GM19372 (cell line): ENCODE data around the gene NOTCH1.

Experiments used
- ATAC-seq: cut with Tn5 transposase; IDR thresholded peaks from one replicate; pipeline ENCODE4 v1.9.1; 2021; ENCODE audit warnings: mild to moderate bottlenecking, low read depth, moderate library complexity; ENCODE audit not compliant: unreplicated experiment

The NOTCH1 gene

GRCh38 chr9:136536051-136536720, 9.7 kb downstream of the NOTCH1 start:
- no peak for ATAC-seq

GRCh38 chr9:136535070-136535469, 10.8 kb downstream of the NOTCH1 start:
- ATAC-seq: no peak

GRCh38 chr9:136534366-136534765, 11.5 kb downstream of the NOTCH1 start:
- no peak for ATAC-seq

- no peak for ATAC-seq
Measured at GRCh38 chr9:136533775-136534157, 12.1 kb downstream of the NOTCH1 start.

DNA sequence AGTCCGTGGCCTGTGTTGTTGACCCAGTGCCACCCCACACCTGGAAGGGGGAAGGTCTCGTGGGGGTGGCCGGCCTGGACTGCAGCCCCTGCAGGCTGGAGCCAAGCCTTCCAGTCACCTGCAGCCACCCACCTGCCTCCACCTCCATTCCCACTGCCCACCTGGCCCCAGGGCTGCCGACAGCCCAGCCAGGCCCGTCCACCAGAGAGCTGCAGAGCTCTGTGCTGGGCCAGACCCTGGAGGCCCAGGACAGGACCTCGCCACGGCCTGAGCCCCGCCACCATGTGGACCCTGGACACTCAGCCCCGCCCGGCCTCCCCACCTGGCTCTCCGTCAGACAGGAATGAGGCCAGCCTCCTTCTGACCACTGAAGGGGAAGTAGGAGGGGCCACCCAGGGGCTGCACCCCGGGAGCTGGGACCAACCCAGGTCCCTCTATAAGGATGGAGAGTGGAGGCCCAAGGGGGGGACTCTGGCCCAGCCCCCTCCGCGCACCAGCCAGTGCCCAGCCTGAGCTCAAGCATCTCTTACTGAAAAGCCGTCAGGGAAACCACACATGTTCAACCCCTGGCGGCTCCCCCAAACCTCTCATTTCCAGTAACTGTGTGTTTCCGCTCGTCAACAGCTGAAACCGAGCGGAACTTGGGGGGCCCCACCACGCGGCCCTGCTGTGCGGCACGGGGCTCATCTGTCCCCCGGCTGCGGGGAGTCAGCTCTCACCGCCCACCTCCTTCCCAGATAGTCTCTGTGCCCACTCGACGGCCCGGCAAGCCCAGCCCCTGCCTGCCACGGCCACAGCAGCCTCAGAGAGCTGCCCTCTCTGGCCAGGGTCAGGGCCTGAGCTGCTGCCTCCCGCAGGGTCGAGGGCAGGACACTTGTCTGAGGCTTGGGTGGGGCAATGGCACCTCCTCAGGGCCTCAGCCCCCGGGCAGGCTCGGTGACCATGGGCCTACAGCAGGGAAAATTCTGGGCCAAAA, 12.8 kb downstream of the NOTCH1 start:
- ATAC-seq: no peak

- no peak for ATAC-seq
Measured at GRCh38 chr9:136531904-136532798, 13.7 kb downstream of the NOTCH1 start.

DNA sequence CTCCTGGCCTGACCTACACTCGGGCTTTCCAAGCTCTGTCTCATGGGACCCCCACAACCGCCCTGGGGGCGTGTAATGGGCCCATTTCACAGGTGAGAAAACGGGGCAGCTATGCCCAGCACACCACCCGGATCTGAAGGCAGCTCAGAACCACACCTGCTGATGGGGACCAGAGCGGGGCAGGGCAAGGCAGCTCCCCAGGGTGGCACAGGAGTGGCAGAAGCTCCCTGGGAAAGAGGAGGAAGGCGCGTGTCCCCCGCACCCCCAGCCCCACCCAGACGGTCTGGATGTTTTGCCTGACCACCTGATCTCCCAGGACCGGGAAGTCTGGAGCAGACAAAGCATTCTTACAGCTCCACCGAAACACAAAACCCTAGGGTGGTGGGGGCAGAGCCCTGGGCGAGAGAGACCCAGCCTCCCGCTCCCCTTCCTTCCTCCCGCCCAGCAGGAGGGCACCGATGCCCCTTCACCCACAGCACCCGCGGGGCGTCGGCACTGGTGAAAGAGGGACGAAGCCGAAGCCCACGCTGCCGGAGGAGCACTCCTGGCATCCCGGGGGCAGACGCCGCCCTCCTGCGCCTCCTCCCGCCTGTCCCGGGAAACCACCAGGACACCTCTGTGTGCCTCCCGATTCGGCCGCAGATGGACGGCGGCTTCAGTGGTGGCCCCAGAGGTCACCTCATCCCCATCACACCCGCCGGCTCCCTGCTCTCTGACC, 14.5 kb downstream of the NOTCH1 start:
- no peak for ATAC-seq

GRCh38 chr9:136530461-136531089, 15.3 kb downstream of the NOTCH1 start:
- ATAC-seq: no peak

DNA sequence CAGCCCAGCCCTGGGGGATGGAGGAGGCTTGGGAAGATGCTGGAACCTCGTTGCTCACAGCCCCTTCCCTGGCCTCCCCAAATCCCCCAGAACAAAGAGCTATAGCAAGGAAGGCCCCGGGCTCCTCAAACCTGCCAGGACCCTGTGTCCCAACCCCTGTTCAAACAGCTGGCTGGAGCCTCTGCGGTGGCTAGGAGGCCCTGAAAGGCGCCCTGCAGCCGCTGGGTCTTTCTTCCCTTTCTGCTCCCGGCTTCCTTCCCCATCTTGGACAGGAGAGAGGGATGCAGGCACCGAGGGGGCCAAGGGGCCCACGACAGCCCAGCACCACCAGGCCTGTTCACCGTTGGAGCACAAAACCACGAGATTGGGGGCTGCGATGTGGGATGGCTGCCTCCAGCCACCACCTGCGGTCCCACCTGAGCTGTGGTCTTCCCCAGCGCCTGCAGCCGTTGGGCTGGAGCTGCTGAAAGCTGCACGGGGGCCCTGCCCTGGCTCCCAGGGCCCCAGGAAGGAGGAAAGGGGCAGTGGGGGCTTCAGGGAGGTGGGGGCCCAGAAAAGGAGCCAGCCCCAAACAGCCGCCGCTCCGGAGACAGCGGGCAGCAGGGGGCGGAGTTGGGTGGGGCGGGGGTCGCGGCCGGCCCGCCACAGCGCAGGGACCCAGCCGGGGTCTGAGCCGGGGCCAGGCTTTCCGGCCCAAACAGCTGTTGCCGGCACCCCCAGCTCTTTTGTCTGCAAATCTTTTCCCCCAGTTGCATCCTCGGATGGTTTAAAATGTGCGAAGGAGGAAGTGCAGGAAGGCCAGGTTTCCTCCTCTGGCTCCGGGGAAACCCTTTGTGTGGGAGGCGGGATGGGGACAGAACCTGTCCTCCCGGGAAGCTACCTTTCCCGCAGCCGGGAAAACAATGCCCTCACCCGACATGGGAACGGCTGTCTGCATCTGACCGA, 16.1 kb downstream of the NOTCH1 start:
- ATAC-seq: no peak

GRCh38 chr9:136528716-136529341, 17.0 kb downstream of the NOTCH1 start:
- no peak for ATAC-seq

- no peak for ATAC-seq
Measured at GRCh38 chr9:136527721-136528710, 17.8 kb downstream of the NOTCH1 start.

- no peak for ATAC-seq
Measured at GRCh38 chr9:136527131-136527530, 18.7 kb downstream of the NOTCH1 start.

- no peak for ATAC-seq
Measured at GRCh38 chr9:136526625-136527066, 19.2 kb downstream of the NOTCH1 start.

GRCh38 chr9:136525841-136526499, 19.9 kb downstream of the NOTCH1 start:
- ATAC-seq: no peak

- ATAC-seq: no peak
Measured at GRCh38 chr9:136525207-136525606, 20.6 kb downstream of the NOTCH1 start.
